Skeletal muscle satellite cell (primary cell): ENCODE results near the gene NHP2.

Experiments used
- H3K27me3 ChIP-seq: 2 replicates; pipeline ENCODE4 v1.7.0; 2013; ENCODE audit warnings: low read length; ENCODE audit not compliant: control insufficient read depth, insufficient read depth
- H3K36me3 ChIP-seq: 2 replicates; pipeline ENCODE4 v1.7.0; 2013; ENCODE audit warnings: mild to moderate bottlenecking, control low read depth, low read length; ENCODE audit not compliant: insufficient read depth
- H3K4me1 ChIP-seq: 2 replicates; pipeline ENCODE4 v1.7.0; 2013; ENCODE audit warnings: low read length; ENCODE audit not compliant: control insufficient read depth, insufficient read depth
- H3K4me2 ChIP-seq: 2 replicates; pipeline ENCODE4 v1.7.0; 2013; ENCODE audit warnings: mild to moderate bottlenecking, low read length
- H3K4me3 ChIP-seq: 2 replicates; pipeline ENCODE4 v1.7.0; 2013; ENCODE audit warnings: low read length
- H3K9ac ChIP-seq: 2 replicates; pipeline ENCODE4 v1.7.0; 2013; ENCODE audit warnings: mild to moderate bottlenecking, low read depth, low read length, moderate library complexity
- H3K9me3 ChIP-seq: replicated peaks from 2 replicates; pipeline ENCODE4 v1.7.0; 2013; ENCODE audit warnings: mild to moderate bottlenecking, control low read depth, low read length

NHP2 gene

GRCh38 chr5:178165581-178165980 lies 11.9 kb upstream of the NHP2 start:
- no peaks in the 10 kb centered on the region for H3K9me3 ChIP-seq

GRCh38 chr5:178163772-178164735 lies 10.4 kb upstream of the NHP2 start:
- H3K4me3 ChIP-seq = no peak overlapping the region
- H3K9me3 ChIP-seq = no peaks in the 10 kb centered on the region
- no peaks in the 10 kb centered on the region for H3K36me3 ChIP-seq
- H3K9ac ChIP-seq = no peak overlapping the region
- peaks cover 2% of the 10 kb centered on the region for H3K4me1 ChIP-seq
- H3K27me3 ChIP-seq = peaks cover 49% of the 10 kb centered on the region
- H3K4me2 ChIP-seq = peak overlapping the region; percentile 78

More at GRCh38 chr5:178165581-178165980, 11.9 kb upstream of the NHP2 start:
- Histone ChIP-seq H3K36me3 (no peaks in the 10 kb centered on the region), H3K4me2 (no peak overlapping the region), H3K27me3 (peaks cover 48% of the 10 kb centered on the region), H3K4me3 (no peak overlapping the region), H3K4me1 (peaks cover 2% of the 10 kb centered on the region), H3K9ac (no peak overlapping the region)

GRCh38 chr5:178162481-178162880 lies 8.8 kb upstream of the NHP2 start:
- Histone ChIP-seq H3K9me3 (no peaks in the 10 kb centered on the region), H3K36me3 (no peaks in the 10 kb centered on the region), H3K9ac (no peak overlapping the region), H3K4me2 (no peak overlapping the region), H3K27me3 (peaks cover 46% of the 10 kb centered on the region), H3K4me1 (peaks cover 2% of the 10 kb centered on the region), H3K4me3 (no peak overlapping the region)

- H3K9ac ChIP-seq = no peak overlapping the region
Measured at GRCh38 chr5:178160176-178160575, 6.5 kb upstream of the NHP2 start.

GRCh38 chr5:178155065-178155464 lies 1.4 kb upstream of the NHP2 start:
- no peak overlapping the region for H3K4me3 ChIP-seq
- H3K9me3 ChIP-seq = no peaks in the 10 kb centered on the region
- H3K9ac ChIP-seq = no peak overlapping the region
- H3K36me3 ChIP-seq = peaks cover 21% of the 10 kb centered on the region
- H3K27me3 ChIP-seq = peaks cover 7% of the 10 kb centered on the region
- peaks cover 7% of the 10 kb centered on the region for H3K4me1 ChIP-seq
- H3K4me2 ChIP-seq = no peak overlapping the region

More at GRCh38 chr5:178160176-178160575, 6.5 kb upstream of the NHP2 start:
- Histone ChIP-seq H3K27me3 (peaks cover 28% of the 10 kb centered on the region), H3K4me1 (peaks cover 2% of the 10 kb centered on the region), H3K36me3 (no peaks in the 10 kb centered on the region), H3K4me3 (no peak overlapping the region), H3K9me3 (no peaks in the 10 kb centered on the region), H3K4me2 (no peak overlapping the region)

GRCh38 chr5:178152491-178153444 lies 917 bp downstream of the NHP2 start:
- H3K4me3 ChIP-seq = peak overlapping the region; percentile 77
- no peaks in the 10 kb centered on the region for H3K9me3 ChIP-seq
- H3K36me3 ChIP-seq = peaks cover 43% of the 10 kb centered on the region
- no peaks in the 10 kb centered on the region for H3K27me3 ChIP-seq
- peaks cover 13% of the 10 kb centered on the region for H3K4me1 ChIP-seq
- H3K9ac ChIP-seq = peak overlapping the region; percentile 84
- H3K4me2 ChIP-seq = peak overlapping the region; percentile 84

GRCh38 chr5:178150977-178151734 lies 2.5 kb downstream of the NHP2 start:
- Histone ChIP-seq H3K36me3 (peaks cover 58% of the 10 kb centered on the region), H3K9me3 (no peaks in the 10 kb centered on the region), H3K9ac (no peak overlapping the region), H3K4me3 (no peak overlapping the region), H3K4me2 (no peak overlapping the region), H3K27me3 (no peaks in the 10 kb centered on the region), H3K4me1 (peaks cover 13% of the 10 kb centered on the region)

- peaks cover 65% of the 10 kb centered on the region for H3K36me3 ChIP-seq
- H3K9me3 ChIP-seq = no peaks in the 10 kb centered on the region
- peaks cover 13% of the 10 kb centered on the region for H3K4me1 ChIP-seq
- no peak overlapping the region for H3K4me2 ChIP-seq
- H3K9ac ChIP-seq = no peak overlapping the region
- no peaks in the 10 kb centered on the region for H3K27me3 ChIP-seq
- H3K4me3 ChIP-seq = no peak overlapping the region
Measured at GRCh38 chr5:178149199-178149932, 4.3 kb downstream of the NHP2 start.

- Histone ChIP-seq H3K4me2 (no peak overlapping the region), H3K4me3 (no peak overlapping the region), H3K27me3 (no peaks in the 10 kb centered on the region), H3K9ac (no peak overlapping the region), H3K4me1 (peaks cover 7% of the 10 kb centered on the region), H3K9me3 (no peaks in the 10 kb centered on the region), H3K36me3 (peaks cover 75% of the 10 kb centered on the region)
Measured at GRCh38 chr5:178147406-178147805, 6.3 kb downstream of the NHP2 start.

- no peak overlapping the region for H3K9ac ChIP-seq
- peaks cover 68% of the 10 kb centered on the region for H3K36me3 ChIP-seq
- H3K9me3 ChIP-seq = no peaks in the 10 kb centered on the region
Measured at GRCh38 chr5:178145965-178146820, 7.5 kb downstream of the NHP2 start.

More at GRCh38 chr5:178145965-178146820, 7.5 kb downstream of the NHP2 start:
- Histone ChIP-seq H3K4me2 (no peak overlapping the region), H3K4me3 (no peak overlapping the region), H3K27me3 (no peaks in the 10 kb centered on the region), H3K4me1 (peaks cover 5% of the 10 kb centered on the region)
